GM12878 (cell line): ENCODE results near the gene HSP90AB1. TPM values are rescaled to one million over a fixed set of nuclear protein-coding genes. Genes with fewer than 3 reads are reported as not detected.

ENCODE experiments used
- ATAC-seq: fragments of 200-7000 bp; cut with Tn5 transposase; 3 replicates; pipeline ENCODE4 v1.9.1; 2020; ENCODE audit warnings: mild to moderate bottlenecking, moderate library complexity
- BruUV-seq: library from RNA; stranded (reverse); fragments of 400-500 nt; replicated peaks from 2 replicates; lab custom pipeline; 2021; lab: Mats Ljungman, UMichigan
- CTCF ChIA-PET: fragments of 300-600 bp; sonication (Branson Sonifier 250); formaldehyde crosslinking; extraction: SDS; loops from one replicate; lab custom pipeline; 2021; ENCODE audit warnings: inconsistent platforms; lab: Yijun Ruan, JAX
- POLR2A ChIA-PET: fragments of 350-600 bp; formaldehyde crosslinking; extraction: SDS; loops from one replicate; lab custom pipeline; 2021; ENCODE audit warnings: inconsistent platforms; lab: Charles Lee
- RAD21 ChIA-PET: fragments of 300-600 bp; sonication (Branson Sonifier 250); formaldehyde crosslinking; loops from one replicate; lab custom pipeline; 2023; ENCODE audit warnings: antibody characterized with exemption; ENCODE audit not compliant: unreplicated experiment; lab: Charles Lee
- SMC1A ChIA-PET: fragments of 300-600 bp; sonication (Branson Sonifier 250); formaldehyde crosslinking; loops from one replicate; lab custom pipeline; 2023; ENCODE audit not compliant: unreplicated experiment, uncharacterized antibody; lab: Charles Lee
- DNase-seq: peaks from one replicate; pipeline ENCODE4 v3.0.0-alpha.2; 2011; ENCODE audit warnings: low read depth, low spot score
- FAIRE-seq: peaks from 3 replicates; lab custom pipeline; 2011; peaks lifted over from hg19 to GRCh38; lab: Jason Lieb, UNC
- H2AFZ ChIP-seq: 2 replicates; pipeline ENCODE4 v1.6.0; 2011; ENCODE audit warnings: low read depth, low read length, control low read depth; ENCODE audit not compliant: control insufficient read depth
- H3K27ac ChIP-seq: 2 replicates; pipeline ENCODE4 v1.5.1; 2011; ENCODE audit warnings: control low read depth; ENCODE audit not compliant: control insufficient read depth, insufficient read depth
- H3K27me3 ChIP-seq, 2 experiments: replicated peaks in 1 of 2; 2 replicates each; pipeline versions ENCODE4 v1.6.0 to v1.6.1; 2011; ENCODE audit warnings: low read length in 1 of 2; ENCODE audit not compliant: control insufficient read depth in 2 of 2, insufficient read depth in 2 of 2
- H3K36me3 ChIP-seq, 2 experiments: 2 replicates each; pipeline ENCODE4 v1.5.1; 2011; ENCODE audit warnings: low read length in 1 of 2; ENCODE audit not compliant: control insufficient read depth in 2 of 2, insufficient read depth in 2 of 2
- H3K4me1 ChIP-seq: 2 replicates; pipeline ENCODE4 v1.6.1; 2011; ENCODE audit warnings: mild to moderate bottlenecking, low read length, moderate library complexity, mixed read lengths; ENCODE audit not compliant: control insufficient read depth, insufficient read depth
- H3K4me2 ChIP-seq: 2 replicates; pipeline ENCODE4 v1.6.0; 2011; ENCODE audit warnings: control low read depth; ENCODE audit not compliant: control insufficient read depth, insufficient read depth
- H3K4me3 ChIP-seq: fragments of 200-600 bp; sonication (generic); 2 replicates; pipeline ENCODE4 v1.5.1; 2016
- H3K79me2 ChIP-seq: 2 replicates; pipeline ENCODE4 v1.6.0; 2011; ENCODE audit warnings: low read length; ENCODE audit not compliant: control insufficient read depth, insufficient read depth
- H3K9ac ChIP-seq: 2 replicates; pipeline ENCODE4 v1.8.0; 2011; ENCODE audit warnings: low read length, control low read depth, mixed read lengths; ENCODE audit not compliant: control insufficient read depth, insufficient read depth
- H3K9me3 ChIP-seq: replicated peaks from 3 replicates; pipeline ENCODE4 v1.5.1; 2011; ENCODE audit warnings: mild to moderate bottlenecking, low read length; ENCODE audit not compliant: control insufficient read depth, insufficient read depth
- H4K20me1 ChIP-seq: 2 replicates; pipeline ENCODE4 v1.6.0; 2011; ENCODE audit not compliant: control insufficient read depth, insufficient read depth
- ESRRA ChIP-seq: IDR thresholded peaks from 2 replicates; pipeline ENCODE4 v1.6.1; 2012; ENCODE audit warnings: mild to moderate bottlenecking, low read length, improper control_type of control experiment
- FOS ChIP-seq: IDR thresholded peaks from 3 replicates; pipeline ENCODE4 v1.6.1; 2011; ENCODE audit warnings: borderline replicate concordance; ENCODE audit not compliant: insufficient read length; ENCODE audit errors: extremely low read depth
- NFIC ChIP-seq: IDR thresholded peaks from 2 replicates; pipeline ENCODE4 v1.6.1; 2012; ENCODE audit warnings: low read depth, mild to moderate bottlenecking, inconsistent platforms, low read length, moderate library complexity
- SIX5 ChIP-seq: IDR thresholded peaks from 2 replicates; pipeline ENCODE4 v1.6.1; 2011; ENCODE audit warnings: mild to moderate bottlenecking, low read depth, low read length, moderate library complexity; ENCODE audit not compliant: severe bottlenecking
- ZNF217 ChIP-seq: fragments of 450-650 bp; IDR thresholded peaks from 2 replicates; pipeline ENCODE4 v1.6.1; 2017; ENCODE audit warnings: antibody characterized with exemption, mild to moderate bottlenecking
- ZNF687 ChIP-seq: fragments of 450-650 bp; IDR thresholded peaks from 2 replicates; pipeline ENCODE4 v1.6.1; 2017; ENCODE audit warnings: mild to moderate bottlenecking, moderate library complexity
- ZZZ3 ChIP-seq: IDR thresholded peaks from 2 replicates; pipeline ENCODE4 v1.6.1; 2011; ENCODE audit warnings: low read depth; ENCODE audit not compliant: control insufficient read depth, insufficient read length
- WGBS: methylation state at CpG from one replicate; pipeline ENCODE4 v1.1.6; 2016; ENCODE audit warnings: low lambda C conversion rate; ENCODE audit not compliant: insufficient replicate concordance, insufficient coverage; ENCODE audit errors: missing lambda C conversion rate; 5-methylcytosine and 5-hydroxymethylcytosine counted together
- in situ Hi-C: fragments of 300-500 bp; cut with MboI; formaldehyde crosslinking; loops from 9 replicates; pipeline ENCODE4 v1.14.3; 2018; ENCODE audit warnings: mixed read lengths
- intact Hi-C: fragments of 100-400 bp; cut with micrococcal nuclease; formaldehyde crosslinking; loops from one replicate; pipeline ENCODE4 v1.14.2; 2022; ENCODE audit not compliant: unreplicated experiment
- polyA plus RNA-seq, 11 experiments: library from polyadenylated mRNA; depleted of rRNA in 4 of 11; unstranded in 6 of 11; stranded (reverse) in 5 of 11; fragments of >200 nt; fragmentation: Nextera tagmentation in 4 of 11; fragmentation: Illumina TruSeq in 1 of 11; extraction: Ambion mirVana in 4 of 11; extraction: Trizol in 1 of 11; gene quantifications; 1 replicate in 1 of 11; 2 replicates in 10 of 11; pipeline versions ENCODE4 v1.2.1 to v1.2.3, GENCODE V29; 2011 to 2016; ENCODE audit warnings: inconsistent platforms in 2 of 11, missing spikeins in 2 of 11, low read depth in 1 of 11
- total RNA-seq, 4 experiments: library from RNA; depleted of rRNA in 3 of 4; stranded (reverse); fragments of >200 nt in 3 of 4; fragmentation: Illumina TruSeq in 1 of 4; extraction: Trizol in 1 of 4; gene quantifications; 2 replicates each; pipeline versions ENCODE4 v1.2.1 to v1.2.3, GENCODE V29; 2013 to 2021
- TF ChIP-seq, protein P1 (sequence below), 3 experiments: IDR thresholded peaks in 2 of 3; conservative IDR thresholded peaks in 1 of 3; 2 replicates each; pipeline ENCODE4 v1.5.1; 2011; ENCODE audit warnings: low read depth in 3 of 3, low read length in 3 of 3, mild to moderate bottlenecking in 3 of 3, control low read depth in 2 of 3, moderate library complexity in 2 of 3, inconsistent platforms in 1 of 3, mixed read lengths in 1 of 3; ENCODE audit not compliant: control insufficient read depth in 2 of 3, insufficient read depth in 1 of 3; ENCODE audit errors: extremely low read depth in 1 of 3
- TF ChIP-seq, protein P2 (sequence below): IDR thresholded peaks from 2 replicates; pipeline ENCODE4 v1.6.1; 2011; ENCODE audit warnings: low read depth, low read length, improper control_type of control experiment, borderline replicate concordance

HSP90AB1 gene
- total and polyA plus RNA-seq, 10 of the 15 experiments (the other 5 are each of a cell fraction or from before 2014, with no cell fraction given), result 988 to 1,682 (median 1,146) TPM

- TF ChIP-seq ZNF687 (peak; percentile 74), NFIC (no peak), ZNF217 (peak; percentile 56; the same call in 1 of the 2 replicates)
- TF ChIP-seq, all 136 proteins: peak for 46
Observed at GRCh38 chr6:44263354-44264100, 16.6 kb downstream of the HSP90AB1 start (continued).

DNA sequence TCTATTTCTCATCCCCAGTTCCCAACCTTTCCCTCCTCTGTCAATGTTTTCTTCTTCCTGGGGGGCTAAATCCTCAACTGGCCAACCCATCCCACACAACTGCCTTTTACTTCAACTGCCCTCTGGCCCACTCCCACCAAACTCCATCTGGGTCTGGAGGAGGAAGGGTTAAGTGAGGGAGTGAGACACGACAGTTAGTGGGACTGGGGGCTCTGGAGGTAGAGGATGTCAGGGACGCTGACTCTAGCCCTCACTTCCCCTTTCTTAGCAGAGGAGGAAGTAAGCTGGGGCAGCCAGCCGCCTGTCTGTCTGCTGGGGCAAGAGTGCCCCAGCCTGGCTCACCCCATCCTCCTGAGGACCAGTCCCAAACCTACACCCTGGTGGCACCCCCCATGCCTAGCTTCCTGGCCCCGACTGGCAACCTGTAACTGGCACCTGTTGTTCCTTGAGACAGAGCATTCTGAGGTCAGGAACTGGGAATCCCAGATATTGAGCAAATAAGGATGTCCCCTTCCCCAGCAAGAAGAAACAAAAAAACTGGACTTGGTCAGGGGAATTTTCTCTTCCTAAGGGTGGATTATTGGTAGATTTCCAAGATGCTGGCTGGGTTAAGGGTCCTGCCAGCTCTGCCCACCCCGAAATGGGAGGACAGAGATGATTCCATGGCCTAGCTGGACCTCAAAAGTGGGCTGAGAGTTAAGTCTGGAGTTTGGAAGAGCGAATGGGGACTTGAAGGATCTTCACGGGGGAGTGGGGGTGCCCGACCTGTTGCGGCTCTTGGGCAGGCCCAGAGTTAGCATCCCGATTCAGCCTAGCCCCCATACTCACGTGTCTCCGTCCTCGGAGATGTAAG, 17.5 kb downstream of the HSP90AB1 start:
- TSS peak; percentile 57 for BruUV-seq
- peak overlapping the region; percentile 90 for H3K9ac ChIP-seq
- ChIA-PET RAD21 (interaction anchor here (0.8 to 1.6 kb wide), 5 partner anchors 8 to 42 kb away, joined by 3 to 6 read pairs (median 3); partner anchors contain the start of gene HSP90AB1), SMC1A (interaction anchor here (0.7 to 1.5 kb wide), 5 partner anchors 9 to 92 kb away, joined by 3 to 7 read pairs (median 4); no protein-coding TSS in a partner anchor), POLR2A (interaction anchor here (0.5 to 10.7 kb wide), 13 partner anchors 10 to 874 kb away, joined by 3 to 131 read pairs (median 4); partner anchors contain the start of gene HSP90AB1), CTCF (interaction anchor here (0.7 to 6.3 kb wide), 20 partner anchors 9 to 605 kb away, joined by 3 to 163 read pairs (median 6); partner anchors contain the start of genes AARS2 and HSP90AB1)
- H4K20me1 ChIP-seq, result no peaks in the 10 kb centered on the region
- DNase-seq (no peak), ATAC-seq (peak; percentile 54), FAIRE-seq (peak; percentile 41)
- in situ Hi-C loops, result loop anchor here (5.0 kb wide), 1 partner anchor 73 kb away; no protein-coding TSS in a partner anchor
- peak overlapping the region; percentile 98 for H3K4me2 ChIP-seq
- intact Hi-C loops, result loop anchor here (2.0 kb wide), 1 partner anchor 48 kb away; the partner anchor contains the start of gene AARS2
- H3K79me2 ChIP-seq, result peaks cover 61% of the 10 kb centered on the region
- H3K27ac ChIP-seq, result peak overlapping the region; percentile 99
- peak overlapping the region; percentile 98 for H3K4me3 ChIP-seq
- peaks cover 53% of the 10 kb centered on the region for H3K4me1 ChIP-seq
- WGBS, result under 1% methylated on average over 13 of the region's 13 CpGs
- H3K9me3 ChIP-seq, result no peaks in the 10 kb centered on the region
- H2AFZ ChIP-seq, result no peak overlapping the region
- H3K27me3 ChIP-seq, result no peaks in the 10 kb centered on the region; a peak in 1 of 4 replicates
- peaks cover 7 to 11% of the 10 kb centered on the region in 2 experiments; a peak in 3 of 4 replicates for H3K36me3 ChIP-seq
- TF ChIP-seq FOS (no peak), SIX5 (no peak), ESRRA (no peak), ZZZ3 (no peak)
- TF ChIP-seq, protein P1, sequence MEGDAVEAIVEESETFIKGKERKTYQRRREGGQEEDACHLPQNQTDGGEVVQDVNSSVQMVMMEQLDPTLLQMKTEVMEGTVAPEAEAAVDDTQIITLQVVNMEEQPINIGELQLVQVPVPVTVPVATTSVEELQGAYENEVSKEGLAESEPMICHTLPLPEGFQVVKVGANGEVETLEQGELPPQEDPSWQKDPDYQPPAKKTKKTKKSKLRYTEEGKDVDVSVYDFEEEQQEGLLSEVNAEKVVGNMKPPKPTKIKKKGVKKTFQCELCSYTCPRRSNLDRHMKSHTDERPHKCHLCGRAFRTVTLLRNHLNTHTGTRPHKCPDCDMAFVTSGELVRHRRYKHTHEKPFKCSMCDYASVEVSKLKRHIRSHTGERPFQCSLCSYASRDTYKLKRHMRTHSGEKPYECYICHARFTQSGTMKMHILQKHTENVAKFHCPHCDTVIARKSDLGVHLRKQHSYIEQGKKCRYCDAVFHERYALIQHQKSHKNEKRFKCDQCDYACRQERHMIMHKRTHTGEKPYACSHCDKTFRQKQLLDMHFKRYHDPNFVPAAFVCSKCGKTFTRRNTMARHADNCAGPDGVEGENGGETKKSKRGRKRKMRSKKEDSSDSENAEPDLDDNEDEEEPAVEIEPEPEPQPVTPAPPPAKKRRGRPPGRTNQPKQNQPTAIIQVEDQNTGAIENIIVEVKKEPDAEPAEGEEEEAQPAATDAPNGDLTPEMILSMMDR (IDR thresholded peaks at IDR 0.05 in 2 of 3, conservative IDR thresholded peaks at IDR 0.05 in 1 of 3; ENCODE audit: control insufficient read depth in 2 of 3, extremely low read depth in 1 of 3, insufficient read depth in 1 of 3, low read depth in 3 of 3, low read length in 3 of 3), result peak in 1 of 3 experiments; percentile 14; a peak in 2 of 6 replicates
- TF ChIP-seq, protein P2, sequence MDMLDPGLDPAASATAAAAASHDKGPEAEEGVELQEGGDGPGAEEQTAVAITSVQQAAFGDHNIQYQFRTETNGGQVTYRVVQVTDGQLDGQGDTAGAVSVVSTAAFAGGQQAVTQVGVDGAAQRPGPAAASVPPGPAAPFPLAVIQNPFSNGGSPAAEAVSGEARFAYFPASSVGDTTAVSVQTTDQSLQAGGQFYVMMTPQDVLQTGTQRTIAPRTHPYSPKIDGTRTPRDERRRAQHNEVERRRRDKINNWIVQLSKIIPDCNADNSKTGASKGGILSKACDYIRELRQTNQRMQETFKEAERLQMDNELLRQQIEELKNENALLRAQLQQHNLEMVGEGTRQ, result no peak; the same call in 1 of the 2 replicates
